Stimulated activated CD8-positive, alpha-beta memory T cell treated with anti-CD3 and anti-CD28 coated beads, Interleukin-7, amount 100 ng/mL, for 48 hours (primary cell): ENCODE results near the gene DMXL1.

Experiments used
- DNase-seq, 2 donors: peaks; one replicate each; pipeline ENCODE4 v3.0.0-alpha.2; 2020; ENCODE audit warnings: low read depth in 1 of 2; ENCODE audit errors: extremely low read depth in 1 of 2

Gene DMXL1

DNA sequence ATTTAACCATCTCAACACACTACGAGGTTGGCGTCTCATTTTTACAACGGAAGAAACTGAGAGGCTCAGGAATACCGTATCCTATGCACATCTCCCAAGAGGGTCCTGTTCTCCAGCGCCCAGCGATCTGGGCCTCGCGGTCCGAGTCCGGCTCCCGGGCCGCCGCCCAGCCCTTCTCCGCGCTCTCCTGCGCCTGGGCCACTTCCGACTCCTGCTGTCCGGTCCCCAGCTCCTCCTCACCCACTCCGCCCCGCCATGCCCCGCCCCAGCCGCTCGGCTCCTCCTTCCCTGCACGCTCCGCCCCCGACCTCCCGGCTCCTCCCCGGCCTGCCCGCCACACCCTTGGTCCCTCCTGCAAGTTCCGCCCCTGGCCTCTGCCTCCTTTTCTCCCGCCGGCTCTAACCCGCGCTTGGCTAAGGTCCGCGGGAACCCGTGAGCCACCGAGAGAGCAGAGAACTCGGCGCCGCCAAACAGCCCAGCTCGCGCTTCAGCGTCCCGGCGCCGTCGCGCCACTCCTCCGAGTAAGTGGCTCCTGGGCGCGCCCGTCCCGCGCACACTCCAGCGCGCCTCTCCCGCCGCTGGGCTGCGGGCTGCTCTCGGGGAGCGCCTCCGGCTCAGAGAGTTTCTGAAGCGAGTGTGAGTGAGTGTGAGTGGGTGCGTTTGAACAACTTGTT lies 197.6 kb downstream of the DMXL1 start:
- peak; percentile 94 to 99 for DNase-seq

DNA sequence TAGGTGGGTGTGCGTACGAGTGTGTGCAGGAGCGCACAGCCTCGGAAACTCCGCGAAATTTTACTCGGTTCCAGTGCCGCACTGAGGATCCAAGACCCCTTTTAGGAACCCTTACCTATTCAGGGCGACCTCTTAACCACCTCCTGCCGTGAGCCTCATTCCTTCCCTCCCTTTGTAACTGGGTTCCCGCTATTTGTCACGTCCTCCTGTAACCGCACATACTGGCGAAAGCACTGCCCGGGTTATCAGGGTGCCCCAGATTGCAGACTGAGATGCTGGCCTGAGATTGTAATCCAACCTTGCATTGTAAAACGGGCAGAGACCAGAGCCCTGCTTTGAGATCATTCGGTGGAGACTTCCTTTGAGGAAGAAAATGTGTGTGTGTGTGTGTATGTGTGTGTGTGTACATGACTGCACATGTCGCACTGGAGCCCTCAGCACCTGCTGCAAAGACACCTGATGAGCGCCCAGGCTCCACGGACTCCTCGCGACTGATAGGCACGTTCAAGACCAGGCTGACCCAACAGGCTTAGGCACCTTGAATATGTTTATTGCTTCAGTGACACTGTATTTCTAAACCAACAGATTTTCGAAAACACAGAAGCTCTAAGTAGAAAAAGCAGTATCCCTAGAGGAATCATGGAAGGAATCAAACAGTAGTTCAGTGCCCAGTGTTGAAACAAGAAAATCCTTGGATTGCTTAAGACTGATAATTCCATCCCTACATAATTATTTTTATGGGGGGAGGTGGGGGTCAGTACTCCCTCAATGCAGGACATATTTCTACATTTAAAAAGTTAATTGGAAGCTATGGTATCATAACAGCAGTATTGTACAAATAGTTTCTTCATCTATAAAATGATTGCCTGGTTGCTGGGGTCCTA lies 198.4 kb downstream of the DMXL1 start:
- DNase-seq = no peak

DNA sequence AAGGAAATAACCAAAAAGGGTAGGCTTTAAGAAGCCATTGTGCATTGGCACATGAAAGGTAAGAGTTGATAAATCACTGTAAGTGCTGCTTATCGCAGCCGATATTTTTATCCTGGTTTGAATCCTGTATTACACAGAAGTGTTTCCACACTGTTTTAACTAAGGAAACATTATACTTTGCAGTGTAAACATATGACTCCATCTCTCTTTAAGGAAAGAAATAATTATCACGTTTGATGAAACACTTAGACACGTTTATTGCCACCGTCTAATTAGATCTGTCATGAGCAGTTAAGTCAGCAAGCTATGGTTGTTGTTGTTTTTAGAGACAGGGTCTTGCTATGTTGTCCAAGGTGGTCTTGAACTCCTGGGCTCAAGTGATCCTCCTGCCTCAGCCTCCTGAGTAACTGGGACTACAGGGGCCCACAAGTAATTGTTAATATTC lies 199.3 kb downstream of the DMXL1 start:
- DNase-seq = no peak

DNA sequence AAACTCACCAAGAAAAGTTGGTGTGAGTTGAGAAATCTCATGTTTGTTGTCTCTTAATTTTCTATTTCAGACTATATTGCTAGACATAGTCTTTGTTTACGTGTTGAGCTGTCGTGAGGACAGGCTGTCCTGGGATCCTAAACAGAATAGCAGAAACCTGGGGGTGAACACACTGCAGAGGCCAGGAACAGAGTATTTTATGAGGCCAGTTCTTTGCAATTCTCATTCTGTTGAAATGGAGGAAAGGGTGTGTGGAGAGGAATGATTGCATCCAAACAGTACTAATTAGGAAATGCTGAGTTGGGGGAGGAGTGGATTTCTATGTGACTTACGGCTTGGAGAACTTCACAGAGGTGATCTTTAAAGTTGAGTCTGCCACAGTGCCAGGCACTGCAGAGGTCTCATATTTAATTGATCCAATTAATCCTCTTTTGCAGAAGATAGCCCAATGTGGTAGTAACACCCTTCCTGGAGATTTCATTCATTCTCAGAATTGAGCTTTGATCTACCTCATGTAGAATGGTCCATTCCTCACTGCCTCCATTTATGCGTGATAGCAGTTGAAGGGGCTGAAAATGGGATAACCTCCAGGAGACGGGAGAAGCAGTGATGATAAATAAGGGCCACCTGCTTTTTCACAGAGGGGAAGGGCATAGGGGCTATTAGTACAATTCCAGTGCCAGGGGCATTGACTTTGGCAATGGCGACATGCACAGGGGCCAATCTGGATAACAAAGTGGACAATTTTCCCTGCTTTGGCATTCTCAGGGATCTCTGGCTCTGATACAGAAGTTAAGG lies 200.3 kb downstream of the DMXL1 start:
- DNase-seq = no peak

DNA sequence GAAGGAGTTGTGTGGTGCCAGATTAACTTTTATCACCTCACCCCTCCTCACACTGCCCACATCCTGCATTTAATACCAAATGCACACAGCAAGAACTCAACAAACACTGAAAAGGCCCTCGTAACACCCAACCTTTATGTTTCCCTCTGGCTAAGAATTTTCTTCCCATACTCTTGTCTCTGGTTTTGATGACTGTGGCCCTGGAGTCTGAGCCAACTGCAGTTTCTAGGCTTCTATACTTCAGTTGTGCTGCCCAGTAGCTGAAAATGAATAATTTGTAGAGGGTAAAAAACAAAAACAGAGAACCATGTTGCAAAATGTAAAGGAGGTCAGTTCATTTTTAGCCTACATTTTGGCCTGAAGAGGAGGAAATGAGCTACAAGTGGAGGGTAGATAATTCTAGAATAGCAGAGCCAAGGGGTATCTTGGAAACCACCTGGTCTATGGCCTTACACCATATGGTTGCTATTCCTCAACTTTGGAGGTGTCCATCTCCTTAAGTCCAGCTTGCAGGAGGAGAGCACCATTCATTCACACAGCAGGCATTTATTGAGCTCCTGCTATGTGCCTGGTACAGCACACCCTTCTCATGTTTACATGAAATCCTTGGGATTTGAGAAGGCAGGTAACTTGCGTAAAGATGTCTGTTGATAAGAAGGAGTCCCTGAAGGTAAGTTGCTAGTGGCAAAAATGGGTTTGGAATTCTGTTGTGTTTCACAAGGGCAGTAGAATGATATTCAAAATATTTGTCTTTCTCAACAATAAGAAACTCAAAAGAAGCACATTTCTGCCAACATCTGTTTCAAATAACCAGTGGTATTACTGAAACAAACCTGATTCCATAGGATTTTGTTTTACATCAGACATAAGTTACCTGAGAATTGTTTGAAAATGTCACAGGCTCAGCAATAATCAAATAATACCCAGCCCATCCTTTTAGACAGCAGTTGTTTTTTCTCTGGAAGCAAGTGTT lies 201.2 kb downstream of the DMXL1 start:
- no peak for DNase-seq

DNA sequence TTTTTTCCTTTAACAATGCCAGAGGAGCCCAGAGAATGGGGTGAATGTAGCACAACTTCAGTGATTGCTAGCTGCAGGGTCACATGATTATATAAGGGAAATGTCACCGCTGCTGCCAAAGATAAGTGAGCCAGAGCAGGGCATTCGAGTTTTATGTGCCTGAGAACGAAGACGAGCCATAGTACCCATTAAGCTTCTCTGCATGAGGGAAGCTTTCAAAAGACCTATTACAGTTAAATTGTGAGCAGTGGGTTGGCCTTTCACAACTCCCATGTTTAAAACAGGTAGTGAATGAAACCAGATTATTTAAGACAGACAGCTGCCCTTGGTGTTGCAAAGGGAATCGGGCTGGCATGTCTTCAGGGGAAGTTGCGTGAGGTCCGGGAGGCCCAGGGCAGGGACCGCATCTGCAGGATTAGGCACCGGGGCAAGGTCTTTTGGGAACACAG lies 202.5 kb downstream of the DMXL1 start:
- DNase-seq = no peak

DNA sequence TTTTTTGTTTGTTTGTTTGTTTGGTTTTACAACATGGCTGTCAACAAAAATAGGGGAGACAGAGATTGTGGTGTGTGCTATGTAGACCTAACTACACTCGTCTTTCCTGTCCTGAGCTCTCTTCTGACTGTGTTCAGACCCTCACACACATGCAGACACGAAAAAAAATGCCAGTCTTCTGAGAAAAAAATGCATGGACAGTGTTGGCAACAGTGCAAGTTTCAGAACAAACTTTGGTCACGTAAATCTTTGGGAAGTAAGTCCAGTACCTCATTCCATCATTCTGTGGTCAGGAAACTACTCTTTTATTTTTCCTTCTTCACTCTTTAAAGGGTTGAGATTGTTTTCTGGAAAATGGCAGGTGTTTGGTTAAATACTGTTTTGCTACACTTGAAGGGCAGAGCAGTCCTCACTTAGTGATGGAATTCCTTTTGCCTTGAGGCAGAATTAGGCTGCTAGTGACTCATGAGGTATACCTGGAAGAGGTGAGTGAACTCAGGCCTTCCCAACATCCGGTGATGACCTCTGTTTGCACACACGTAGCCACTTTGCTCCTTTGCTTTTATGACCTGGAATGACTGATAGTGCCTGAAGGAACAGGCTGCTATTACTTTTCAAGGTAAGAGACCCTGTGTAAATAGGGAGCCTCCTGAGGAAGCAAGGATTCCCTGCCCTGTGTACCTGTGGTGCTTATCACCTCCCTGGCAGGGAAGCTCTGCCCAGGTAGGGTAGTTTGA lies 203.3 kb downstream of the DMXL1 start:
- no peak for DNase-seq

DNA sequence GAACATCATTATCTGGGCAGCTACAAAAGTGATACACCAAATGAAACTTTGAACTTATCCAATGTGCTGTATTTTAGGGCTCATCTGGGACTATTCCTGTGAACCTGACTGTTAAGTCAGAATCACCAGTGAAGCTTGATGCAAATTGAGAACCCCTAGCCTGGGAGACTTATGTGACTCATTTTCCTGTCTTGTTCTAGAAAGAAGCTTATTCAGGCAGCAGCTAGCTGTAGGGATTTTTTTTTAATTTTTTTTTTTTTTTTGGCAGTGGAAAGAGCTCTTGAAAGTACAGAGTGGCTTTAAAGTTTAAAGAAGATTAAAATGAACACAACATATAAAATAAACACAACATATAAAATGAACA lies 203.9 kb downstream of the DMXL1 start:
- no peak for DNase-seq

DNA sequence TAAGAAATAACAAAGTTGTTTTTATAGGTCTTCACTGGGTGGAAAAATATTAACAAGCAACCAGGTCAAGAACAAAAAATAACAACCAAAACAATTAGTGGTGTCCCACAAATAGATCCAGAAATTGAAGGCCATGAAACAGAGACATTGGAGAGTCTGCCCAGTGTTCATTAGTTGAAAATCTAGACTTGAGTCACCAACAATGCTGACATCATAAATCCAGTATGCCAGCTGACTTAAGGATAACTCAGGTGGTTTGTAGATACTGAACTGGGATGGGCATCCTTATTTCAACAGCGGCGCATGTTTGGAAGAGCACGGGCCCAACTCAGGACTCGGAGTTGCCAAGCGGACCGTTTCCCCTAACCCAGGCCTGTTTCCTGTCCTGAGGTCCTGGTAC lies 204.3 kb downstream of the DMXL1 start:
- DNase-seq = no peak

DNA sequence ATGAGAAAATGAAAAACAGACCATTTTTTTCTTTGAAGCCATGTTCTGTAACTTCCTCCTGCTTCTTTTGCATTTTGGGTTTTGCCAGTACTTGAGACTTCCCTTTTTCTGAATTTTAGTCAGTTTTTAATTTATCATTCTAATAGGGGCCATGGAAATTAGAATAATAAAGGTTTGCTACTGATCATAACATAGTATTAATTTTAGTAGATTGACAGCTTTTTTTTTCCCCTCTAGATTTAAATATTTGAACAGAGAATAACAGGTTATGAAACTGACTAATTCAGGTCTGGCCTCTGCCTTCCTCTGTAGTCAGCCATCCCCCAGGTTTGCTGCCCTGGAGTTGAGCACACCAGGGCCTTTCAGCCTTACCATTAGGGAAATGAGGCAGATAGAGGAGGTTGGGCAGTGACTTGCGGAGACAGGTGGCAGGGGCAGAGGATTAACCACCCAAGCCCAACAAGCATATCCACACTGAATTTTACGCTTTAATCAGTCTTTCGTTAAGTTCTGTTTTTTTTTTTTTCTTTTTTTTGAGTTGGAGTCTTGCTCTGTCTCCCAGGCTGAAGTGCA lies 204.8 kb downstream of the DMXL1 start:
- no peak for DNase-seq

DNA sequence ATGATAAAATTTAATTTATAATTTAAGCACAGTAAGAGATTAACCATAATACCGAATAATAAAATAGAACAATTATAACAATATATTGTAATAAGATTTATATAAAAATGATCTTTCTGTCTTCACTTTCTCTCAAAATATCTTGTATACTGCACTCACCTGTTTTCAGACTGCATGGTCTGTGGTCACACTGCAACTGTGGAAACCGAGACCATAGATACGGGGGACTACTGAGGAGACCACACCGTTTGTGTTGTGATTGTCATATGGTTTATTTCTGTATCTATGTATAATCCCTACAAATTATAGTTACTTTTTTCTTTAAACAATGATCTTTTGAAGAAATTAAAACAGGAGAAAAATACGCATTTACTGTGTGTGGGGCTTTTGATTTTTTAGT lies 206.1 kb downstream of the DMXL1 start:
- no peak for DNase-seq

DNA sequence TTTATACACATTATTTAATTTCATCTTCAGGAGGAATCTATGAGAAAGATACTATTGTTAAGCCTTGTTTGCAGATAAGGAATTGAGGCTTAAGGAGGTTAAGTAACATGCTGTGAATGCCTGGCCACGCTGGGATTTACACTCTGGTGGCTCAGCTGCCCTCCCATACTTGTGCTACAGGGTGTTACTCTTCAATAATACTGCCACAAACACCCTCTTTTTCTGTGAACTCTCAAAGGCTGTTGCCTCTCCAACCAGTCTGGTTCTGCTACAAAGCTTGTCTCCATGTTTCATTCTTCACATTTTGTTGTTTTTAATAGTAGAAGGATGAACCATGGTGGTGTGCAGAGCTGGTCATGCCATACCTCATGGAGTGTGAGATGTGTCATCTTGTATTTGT lies 208.2 kb downstream of the DMXL1 start:
- DNase-seq = no peak

DNA sequence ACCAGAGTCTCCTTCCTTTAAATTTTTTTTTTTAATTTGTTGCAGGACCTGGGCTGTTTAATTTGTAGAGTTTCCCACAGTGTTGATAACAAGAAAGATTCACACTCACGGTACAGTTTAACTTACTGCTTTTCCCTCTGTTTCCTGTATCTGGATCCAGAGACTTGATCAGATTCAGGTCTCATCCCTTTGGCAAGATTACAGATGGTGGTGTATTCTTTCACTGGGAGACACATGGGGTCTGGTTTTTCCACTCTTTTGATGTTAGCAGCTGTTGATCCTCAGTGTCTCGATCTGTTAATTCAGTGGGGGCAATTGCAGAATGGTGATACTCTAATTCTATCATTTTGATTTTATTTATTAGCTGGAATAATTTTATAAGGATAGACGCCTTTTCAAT lies 209.5 kb downstream of the DMXL1 start:
- DNase-seq = no peak

DNA sequence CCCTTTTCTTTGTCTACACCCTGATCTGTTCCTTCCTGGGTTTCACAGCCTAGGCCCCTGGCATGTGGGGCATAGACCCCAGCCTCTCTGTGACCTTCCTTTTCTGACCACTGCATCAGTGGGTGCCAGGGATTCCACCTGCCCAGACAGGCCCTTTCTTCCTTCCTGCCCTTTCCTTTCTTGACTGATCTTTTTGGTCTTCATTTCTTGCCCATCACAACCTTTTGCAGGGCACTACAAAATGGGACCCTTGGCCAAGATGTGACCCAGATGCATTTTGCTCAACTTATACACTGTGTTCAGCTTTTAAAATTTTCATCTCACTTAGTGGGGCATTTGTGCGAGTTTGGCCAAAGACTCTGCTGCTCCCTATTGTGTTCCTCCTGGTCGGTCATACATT lies 211.7 kb downstream of the DMXL1 start:
- no peak for DNase-seq

DNA sequence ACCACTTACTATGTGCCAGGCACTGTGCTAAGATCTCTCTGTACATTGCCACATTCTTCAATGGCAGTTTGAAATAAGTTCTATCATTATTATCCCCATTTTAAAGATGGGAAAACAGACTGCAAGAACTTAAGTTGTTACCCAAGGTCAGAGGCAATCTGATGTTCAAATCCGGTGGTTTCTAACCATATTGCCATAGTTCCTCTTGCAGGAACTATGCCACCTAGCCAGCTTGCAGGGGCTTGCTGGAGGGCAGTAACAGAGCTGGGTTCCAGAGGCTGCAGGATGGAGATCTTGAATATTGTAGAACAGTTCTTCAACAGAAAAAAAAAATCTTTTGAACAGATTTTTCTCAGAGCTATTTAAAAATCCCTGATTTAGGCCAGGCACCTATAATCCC lies 213.1 kb downstream of the DMXL1 start:
- no peak for DNase-seq

DNA sequence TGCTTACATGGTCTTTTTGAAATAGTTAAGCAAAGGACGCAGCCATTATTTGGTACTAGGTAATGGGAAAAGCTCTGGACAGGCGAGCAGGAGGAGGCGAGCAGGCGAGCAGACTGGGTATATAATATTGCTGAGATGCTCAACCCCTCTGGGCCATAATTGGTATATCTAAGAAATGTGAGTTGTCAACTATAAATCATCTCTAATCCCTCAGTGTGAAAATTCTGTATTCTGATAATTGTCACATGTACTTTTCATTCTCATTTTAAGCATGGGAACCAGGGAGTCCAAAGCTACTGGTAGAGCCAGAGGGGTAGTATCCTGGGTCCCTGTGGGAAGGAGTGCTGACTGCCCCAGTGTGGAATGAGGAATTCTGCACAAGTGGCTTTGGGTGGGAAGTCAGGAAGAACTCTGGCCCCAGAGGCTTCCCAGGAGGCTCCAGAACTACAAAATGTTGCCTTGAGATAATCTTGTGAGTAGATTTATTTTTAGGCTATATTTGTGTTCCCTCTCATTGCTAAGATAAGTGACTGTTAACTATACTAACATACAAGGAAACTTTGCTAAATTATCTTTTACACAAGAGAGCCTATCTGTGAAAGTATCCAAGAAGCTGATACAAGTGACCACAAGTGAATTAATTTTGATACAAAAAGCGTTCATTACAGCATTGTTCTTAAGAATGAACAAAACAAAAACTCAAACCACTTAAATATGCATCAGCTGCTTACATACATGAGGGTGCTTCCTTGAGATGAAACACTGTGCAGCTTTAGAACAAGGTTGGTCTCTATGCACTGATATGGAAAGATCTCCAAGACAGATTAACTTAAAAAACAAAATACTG lies 214.4 kb downstream of the DMXL1 start:
- no peak for DNase-seq

DNA sequence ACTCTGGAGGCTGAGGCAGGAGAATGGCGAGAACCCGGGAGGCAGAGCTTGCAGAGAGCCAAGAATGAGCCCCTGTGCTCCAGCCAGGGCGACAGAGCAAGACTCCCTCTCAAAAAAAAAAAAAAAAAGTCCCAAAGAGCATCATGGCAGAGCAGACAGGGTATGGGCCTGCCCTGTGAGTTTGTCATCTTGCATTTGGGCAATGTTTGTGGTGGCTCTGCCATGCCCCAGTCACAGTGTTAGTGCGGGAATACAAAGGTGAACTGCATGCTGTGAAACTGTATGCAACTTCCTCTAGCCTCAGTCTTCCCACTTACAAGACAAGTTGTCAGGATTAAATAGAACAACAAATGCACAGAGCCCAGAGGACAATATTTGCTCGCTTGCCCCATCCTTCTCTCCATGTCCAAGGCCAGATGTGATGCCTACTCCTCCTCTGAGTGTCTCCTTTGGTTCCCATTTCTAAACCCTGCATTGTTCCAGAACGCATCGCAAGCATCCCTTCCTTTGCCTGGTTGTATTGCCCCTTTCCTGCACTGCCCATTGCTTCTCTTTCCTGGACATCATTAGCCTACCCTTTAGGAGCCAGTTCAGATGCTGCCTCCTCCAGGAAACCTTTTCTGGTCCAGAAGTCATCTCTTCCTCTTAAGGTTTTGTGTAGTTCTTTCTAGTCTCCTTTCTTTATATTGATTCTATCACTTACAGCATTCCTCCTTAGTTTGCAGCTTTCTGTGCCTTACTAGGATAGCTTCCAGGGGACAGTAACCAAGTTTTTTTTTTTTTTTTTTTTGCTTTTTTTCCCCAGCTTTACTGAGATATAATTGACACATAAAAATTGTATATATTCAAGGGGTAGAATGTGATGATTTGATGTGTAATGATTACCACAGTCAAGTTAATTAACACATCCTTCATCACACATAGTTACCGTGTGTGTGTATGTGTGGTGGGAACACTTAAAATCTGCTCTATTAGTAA lies 215.9 kb downstream of the DMXL1 start:
- no peak for DNase-seq
